ENCODE results near the gene MRGPRG.

- TF ChIP-seq CTCF (IDR thresholded peaks at IDR 0.05) (no peak), POLR2A (IDR thresholded peaks at IDR 0.05; ENCODE audit: low read depth) (no peak), POLR2AphosphoS5 (IDR thresholded peaks at IDR 0.05) (no peak)
Observed at GRCh38 chr11:3228445-3228829, 9.8 kb upstream of the MRGPRG start.

All from esophagus muscularis mucosa (tissue), 3 donors.